K562 (cell line): ENCODE results near the gene LAMB4. TPM values are rescaled to one million over a fixed set of nuclear protein-coding genes. Genes with fewer than 3 reads are reported as not detected.

ENCODE experiments used
- ATAC-seq: fragments of 200-7000 bp; cut with Tn5 transposase; 3 replicates; pipeline ENCODE4 v1.9.1; 2020; ENCODE audit warnings: moderate library complexity
- BruUV-seq: library from RNA; stranded (reverse); fragments of 400-500 nt; replicated peaks from 2 replicates; lab custom pipeline; 2021; lab: Mats Ljungman, UMichigan
- CTCF ChIA-PET: fragments of 300-600 bp; formaldehyde crosslinking; extraction: SDS; loops from one replicate; lab custom pipeline; 2021; ENCODE audit warnings: low intra/inter-chr PET ratio; lab: Yijun Ruan, JAX
- POLR2A ChIA-PET: fragments of 300-600, 350-650 bp; sonication (Branson Sonifier 250); formaldehyde crosslinking; extraction: SDS; loops from one replicate; lab custom pipeline; 2021; ENCODE audit warnings: antibody characterized with exemption, inconsistent platforms; lab: Yijun Ruan, JAX
- DNase-seq, 4 experiments: peaks; one replicate each; pipeline versions ENCODE4 v3.0.0 to v3.0.0-alpha.2; 2011 to 2018; ENCODE audit warnings: low spot score in 3 of 4, mixed read lengths in 3 of 4; ENCODE audit errors: extremely low read depth in 1 of 4
- FAIRE-seq: peaks from 2 replicates; lab custom pipeline; 2011; peaks lifted over from hg19 to GRCh38; lab: Jason Lieb, UNC
- H2AFZ ChIP-seq: 2 replicates; pipeline ENCODE4 v1.6.0; 2011; ENCODE audit warnings: low read depth, low read length, control low read depth, inconsistent platforms
- H3K27ac ChIP-seq: fragments of 200-600 bp; 3 replicates; pipeline ENCODE4 v1.8.0; 2011; ENCODE audit warnings: low read depth, mild to moderate bottlenecking, control low read depth, inconsistent platforms, low read length, moderate library complexity, mixed read lengths; ENCODE audit errors: extremely low read depth
- H3K27me3 ChIP-seq, 2 experiments: fragments of 300-600 bp in 1 of 2; 2 replicates in 1 of 2; 3 replicates in 1 of 2; pipeline versions ENCODE4 v1.6.0 to v1.8.0; 2011; ENCODE audit warnings: inconsistent platforms in 2 of 2, low read length in 2 of 2, mild to moderate bottlenecking in 1 of 2, mixed read lengths in 1 of 2, moderate library complexity in 1 of 2; ENCODE audit not compliant: control insufficient read depth in 2 of 2, insufficient read depth in 2 of 2
- H3K36me3 ChIP-seq: fragments of 300-600 bp; 3 replicates; pipeline ENCODE4 v1.8.0; 2011; ENCODE audit warnings: mild to moderate bottlenecking, low read length, inconsistent platforms; ENCODE audit not compliant: control insufficient read depth, insufficient read depth
- H3K4me1 ChIP-seq, 2 experiments: fragments of 200-600 bp in 1 of 2; replicated peaks in 1 of 2; 2 replicates in 1 of 2; 3 replicates in 1 of 2; pipeline versions ENCODE4 v1.5.1 to v1.8.0; 2011; ENCODE audit warnings: inconsistent platforms in 2 of 2, low read length in 2 of 2, mild to moderate bottlenecking in 1 of 2, mixed read lengths in 1 of 2, moderate library complexity in 1 of 2; ENCODE audit not compliant: control insufficient read depth in 2 of 2, insufficient read depth in 2 of 2
- H3K4me2 ChIP-seq: 2 replicates; pipeline ENCODE4 v1.6.1; 2011; ENCODE audit warnings: low read length, control low read depth, inconsistent platforms, mixed read lengths; ENCODE audit not compliant: insufficient read depth
- H3K4me3 ChIP-seq: fragments of 200-600 bp; sonication (generic), shearing (Covaris generic); 2 replicates; pipeline ENCODE4 v1.5.1; 2016; ENCODE audit warnings: control low read depth, inconsistent platforms
- H3K79me2 ChIP-seq: fragments of 200-600 bp; 3 replicates; pipeline ENCODE4 v1.8.0; 2011; ENCODE audit warnings: low read length, inconsistent platforms; ENCODE audit not compliant: control insufficient read depth, insufficient read depth
- H3K9ac ChIP-seq, 2 experiments: 2 replicates each; pipeline versions ENCODE4 v1.6.0 to v1.6.1; 2011; ENCODE audit warnings: low read depth in 2 of 2, low read length in 2 of 2, control low read depth in 1 of 2, inconsistent platforms in 1 of 2, mild to moderate bottlenecking in 1 of 2, mixed read lengths in 1 of 2; ENCODE audit not compliant: insufficient read depth in 1 of 2
- H3K9me1 ChIP-seq: one replicate; pipeline ENCODE4 v1.6.0; 2011; ENCODE audit warnings: inconsistent platforms, mild to moderate bottlenecking, low read length, moderate library complexity; ENCODE audit not compliant: control insufficient read depth, insufficient read depth
- H3K9me3 ChIP-seq: replicated peaks from 2 replicates; pipeline ENCODE4 v1.5.1; 2011; ENCODE audit warnings: low read depth, low read length, inconsistent platforms; ENCODE audit not compliant: control insufficient read depth, insufficient read depth
- H4K20me1 ChIP-seq: replicated peaks from 2 replicates; pipeline ENCODE4 v1.6.1; 2011; ENCODE audit warnings: low read length, inconsistent platforms, mixed read lengths; ENCODE audit not compliant: control insufficient read depth, insufficient read depth
- BHLHE40 ChIP-seq: IDR thresholded peaks from 2 replicates; pipeline ENCODE4 v1.6.1; 2011; ENCODE audit warnings: low read length, improper control_type of control experiment
- COPS2 ChIP-seq: fragments of 450-650 bp; conservative IDR thresholded peaks from 2 replicates; pipeline ENCODE4 v1.6.1; 2016; ENCODE audit warnings: mild to moderate bottlenecking, moderate library complexity
- ELF1 ChIP-seq: fragments of 200-800 bp; sonication (Bioruptor generic); IDR thresholded peaks from 2 replicates; pipeline ENCODE4 v1.6.1; 2016; ENCODE audit warnings: missing genetic modification characterization, missing compliant biosample characterization
- ETV6 ChIP-seq, 3 experiments: fragments of 150-350 bp in 1 of 3; sonication (generic) in 1 of 3; formaldehyde crosslinking in 1 of 3; IDR thresholded peaks; 2 replicates each; pipeline versions ENCODE4 v1.6.1 to v1.8.0; 2014 to 2022; ENCODE audit warnings: borderline replicate concordance in 2 of 3, low read depth in 2 of 3, antibody characterized with exemption in 1 of 3, low read length in 1 of 3, mild to moderate bottlenecking in 1 of 3, missing genetic modification reagents in 1 of 3
- GATAD2A ChIP-seq: fragments of 450-650 bp; IDR thresholded peaks from 2 replicates; pipeline ENCODE4 v1.6.1; 2017
- MBD2 ChIP-seq: sonication (generic); IDR thresholded peaks from 2 replicates; pipeline ENCODE4 v1.6.1; 2016; ENCODE audit warnings: low read depth, borderline replicate concordance
- PHTF2 ChIP-seq: fragments of 250-450 bp; sonication (Bioruptor Pico); IDR thresholded peaks from 2 replicates; pipeline ENCODE4 v1.5.0; 2021; ENCODE audit warnings: mild to moderate bottlenecking
- POLR2AphosphoS5 ChIP-seq: IDR thresholded peaks from 2 replicates; pipeline ENCODE4 v1.6.1; 2011; ENCODE audit warnings: mild to moderate bottlenecking, low read depth, low read length, moderate library complexity; ENCODE audit not compliant: control insufficient read depth, insufficient read depth
- PTBP1 ChIP-seq: fragments of 200-400 bp; formaldehyde crosslinking; IDR thresholded peaks from 2 replicates; pipeline ENCODE4 v1.6.1; 2017; ENCODE audit warnings: low read depth, low read length
- SMARCB1 ChIP-seq: IDR thresholded peaks from 2 replicates; pipeline ENCODE4 v1.6.1; 2011; ENCODE audit warnings: improper control_type of control experiment, low read depth; ENCODE audit not compliant: insufficient read length
- SMARCC2 ChIP-seq: fragments of 450-650 bp; IDR thresholded peaks from 2 replicates; pipeline ENCODE4 v1.6.1; 2017; ENCODE audit warnings: antibody characterized with exemption, moderate library complexity, mild to moderate bottlenecking, low read depth
- SMARCE1 ChIP-seq: fragments of 450-650 bp; IDR thresholded peaks from 2 replicates; pipeline ENCODE4 v1.7.1; 2016; ENCODE audit warnings: mild to moderate bottlenecking
- TBP ChIP-seq: optimal IDR thresholded peaks from 2 replicates; pipeline ENCODE3; 2011; ENCODE audit warnings: low read depth, low read length, improper control_type of control experiment
- ZNF217 ChIP-seq: sonication (generic); formaldehyde crosslinking; IDR thresholded peaks from 2 replicates; pipeline ENCODE4 v1.8.0; 2022; ENCODE audit warnings: mild to moderate bottlenecking, missing genetic modification reagents
- ZNF282 ChIP-seq: sonication (generic); formaldehyde crosslinking; IDR thresholded peaks from 2 replicates; pipeline ENCODE4 v1.8.1; 2023; ENCODE audit warnings: missing genetic modification reagents
- ZNF584 ChIP-seq: fragments of 200-800 bp; sonication (Bioruptor generic); IDR thresholded peaks from 2 replicates; pipeline ENCODE4 v1.6.1; 2016; ENCODE audit warnings: low read depth, mild to moderate bottlenecking, missing genetic modification characterization, missing compliant biosample characterization
- in situ Hi-C: fragments of 300-500 bp; cut with MboI; formaldehyde crosslinking; loops from 4 replicates; pipeline ENCODE4 v1.15.0; 2018; ENCODE audit warnings: inconsistent platforms, mixed read lengths
- intact Hi-C: fragments of 100-400 bp; cut with micrococcal nuclease; formaldehyde crosslinking; loops from 2 replicates; pipeline ENCODE4 v1.14.2; 2022
- polyA plus RNA-seq, 8 experiments: library from polyadenylated mRNA; depleted of rRNA in 4 of 8; stranded (reverse) in 5 of 8; unstranded in 3 of 8; fragments of >200 nt; fragmentation: Nextera tagmentation in 2 of 8; fragmentation: Illumina TruSeq in 1 of 8; extraction: Ambion mirVana in 2 of 8; extraction: Trizol in 1 of 8; gene quantifications; 2 replicates each; pipeline versions ENCODE4 v1.2.1 to v1.2.3, GENCODE V29; 2011 to 2014; ENCODE audit warnings: inconsistent platforms in 1 of 8, missing spikeins in 1 of 8
- total RNA-seq, 7 experiments: library from RNA; depleted of rRNA in 6 of 7; stranded (reverse); fragments of >200 nt in 6 of 7; fragmentation: Illumina TruSeq in 2 of 7; extraction: Trizol in 2 of 7; gene quantifications; 2 replicates each; pipeline versions ENCODE4 v1.2.1 to v1.2.3, GENCODE V29; 2011 to 2021; ENCODE audit warnings: low replicate concordance in 1 of 7
- TF ChIP-seq, protein P1 (sequence below): fragments of 250-450 bp; sonication (Bioruptor Pico); IDR thresholded peaks from 2 replicates; pipeline ENCODE4 v1.8.0; 2022; ENCODE audit warnings: moderate library complexity, mild to moderate bottlenecking, inconsistent platforms
- TF ChIP-seq, protein P2 (sequence below): fragments of 150-350 bp; IDR thresholded peaks from 2 replicates; pipeline ENCODE4 v1.6.1; 2014; ENCODE audit warnings: low read depth, mild to moderate bottlenecking, low read length, borderline replicate concordance

The LAMB4 gene
- total and polyA plus RNA-seq, 9 of the 15 experiments (the other 6 are each of a cell fraction or from before 2014, with no cell fraction given): 0.06 to 0.13 (median 0.07) TPM; not detected in 6

DNA sequence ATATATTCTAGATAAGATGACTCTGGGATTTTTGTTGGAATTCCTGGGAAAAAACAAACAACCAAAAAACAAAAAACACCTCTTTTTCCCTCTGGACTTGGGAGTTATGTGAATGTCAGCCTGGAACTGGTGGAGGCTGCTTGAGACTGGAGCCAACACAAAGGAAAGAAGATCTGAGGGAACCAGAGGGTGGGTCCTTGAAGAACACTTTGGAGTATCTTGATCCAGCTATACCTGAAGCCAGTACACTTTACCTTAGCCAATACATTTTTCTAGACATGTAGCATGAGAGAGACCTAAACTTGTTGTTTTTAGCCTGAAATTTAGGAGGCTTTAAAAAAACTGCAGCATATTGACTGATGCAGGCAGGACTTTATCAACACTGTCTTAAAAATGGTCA lies 121.3 kb downstream of the LAMB4 start:
- TF ChIP-seq SMARCB1 (no peak), ETV6 (IDR thresholded peaks at IDR 0.05; ENCODE audit: borderline replicate concordance in 1 of 2, low read depth in 2 of 2, low read length in 1 of 2) (no peak), ETV6 (CRISPR knock-in tag; IDR thresholded peaks at IDR 0.05; ENCODE audit: borderline replicate concordance) (no peak), SMARCC2 (no peak), GATAD2A (no peak), ELF1 (tag) (no peak), MBD2 (no peak), PTBP1 (no peak), ZNF217 (CRISPR knock-in tag) (no peak), PHTF2 (CRISPR knock-in tag) (no peak), BHLHE40 (no peak), ZNF282 (CRISPR knock-in tag) (no peak), TBP (no peak), SMARCE1 (no peak), ZNF584 (CRISPR knock-in tag) (no peak), POLR2AphosphoS5 (no peak), COPS2 (no peak)
- TF ChIP-seq, protein P1, sequence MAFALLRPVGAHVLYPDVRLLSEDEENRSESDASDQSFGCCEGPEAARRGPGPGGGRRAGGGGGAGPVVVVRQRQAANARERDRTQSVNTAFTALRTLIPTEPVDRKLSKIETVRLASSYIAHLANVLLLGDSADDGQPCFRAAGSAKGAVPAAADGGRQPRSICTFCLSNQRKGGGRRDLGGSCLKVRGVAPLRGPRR (CRISPR knock-in tag): no peak
- TF ChIP-seq, protein P2, sequence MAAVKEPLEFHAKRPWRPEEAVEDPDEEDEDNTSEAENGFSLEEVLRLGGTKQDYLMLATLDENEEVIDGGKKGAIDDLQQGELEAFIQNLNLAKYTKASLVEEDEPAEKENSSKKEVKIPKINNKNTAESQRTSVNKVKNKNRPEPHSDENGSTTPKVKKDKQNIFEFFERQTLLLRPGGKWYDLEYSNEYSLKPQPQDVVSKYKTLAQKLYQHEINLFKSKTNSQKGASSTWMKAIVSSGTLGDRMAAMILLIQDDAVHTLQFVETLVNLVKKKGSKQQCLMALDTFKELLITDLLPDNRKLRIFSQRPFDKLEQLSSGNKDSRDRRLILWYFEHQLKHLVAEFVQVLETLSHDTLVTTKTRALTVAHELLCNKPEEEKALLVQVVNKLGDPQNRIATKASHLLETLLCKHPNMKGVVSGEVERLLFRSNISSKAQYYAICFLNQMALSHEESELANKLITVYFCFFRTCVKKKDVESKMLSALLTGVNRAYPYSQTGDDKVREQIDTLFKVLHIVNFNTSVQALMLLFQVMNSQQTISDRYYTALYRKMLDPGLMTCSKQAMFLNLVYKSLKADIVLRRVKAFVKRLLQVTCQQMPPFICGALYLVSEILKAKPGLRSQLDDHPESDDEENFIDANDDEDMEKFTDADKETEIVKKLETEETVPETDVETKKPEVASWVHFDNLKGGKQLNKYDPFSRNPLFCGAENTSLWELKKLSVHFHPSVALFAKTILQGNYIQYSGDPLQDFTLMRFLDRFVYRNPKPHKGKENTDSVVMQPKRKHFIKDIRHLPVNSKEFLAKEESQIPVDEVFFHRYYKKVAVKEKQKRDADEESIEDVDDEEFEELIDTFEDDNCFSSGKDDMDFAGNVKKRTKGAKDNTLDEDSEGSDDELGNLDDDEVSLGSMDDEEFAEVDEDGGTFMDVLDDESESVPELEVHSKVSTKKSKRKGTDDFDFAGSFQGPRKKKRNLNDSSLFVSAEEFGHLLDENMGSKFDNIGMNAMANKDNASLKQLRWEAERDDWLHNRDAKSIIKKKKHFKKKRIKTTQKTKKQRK: no peak
- TF ChIP-seq, all 486 proteins: peak for 0
- POLR2A ChIA-PET: no interaction called here

More for the DNA sequence above, 121.3 kb downstream of the LAMB4 start:
- in situ Hi-C loops (no loop called here), intact Hi-C loops (loop anchor here (2.0 kb wide), 1 partner anchor 26 kb away; no protein-coding TSS in a partner anchor)
- H3K36me3 ChIP-seq: no peaks in the 10 kb centered on the region
- H3K9me3 ChIP-seq: no peaks in the 10 kb centered on the region
- peaks cover 0 to 4% of the 10 kb centered on the region in 2 experiments; a peak in 2 of 5 replicates for H3K27me3 ChIP-seq
- H4K20me1 ChIP-seq: no peaks in the 10 kb centered on the region
- DNase-seq (no peak), ATAC-seq (no peak), FAIRE-seq (no peak)
- H3K4me2 ChIP-seq: no peak overlapping the region
- no peak overlapping the region for H2AFZ ChIP-seq
- H3K4me3 ChIP-seq: no peak overlapping the region
- H3K79me2 ChIP-seq: no peaks in the 10 kb centered on the region
- H3K9ac ChIP-seq: no peak overlapping the region
- BruUV-seq: no TSS peak
- no peaks in the 10 kb centered on the region for H3K9me1 ChIP-seq
- peaks cover 5 to 20% of the 10 kb centered on the region in 2 experiments for H3K4me1 ChIP-seq
- no peak overlapping the region for H3K27ac ChIP-seq
- CTCF ChIA-PET: no interaction called here
